H1 (cell line): Measurements from ENCODE around the gene DDX23. TPM values are rescaled to one million over a fixed set of nuclear protein-coding genes. Genes with fewer than 3 reads are reported as not detected.
A peak's percentile ranks its signal among the peaks of the same experiment; 100 is the strongest.

Experiments used
- CTCF ChIA-PET: fragments of 300-600 bp; sonication (Branson Sonifier 250); formaldehyde crosslinking; loops from one replicate; lab custom pipeline; 2021; ENCODE audit not compliant: partially characterized antibody; lab: Charles Lee
- POLR2A ChIA-PET: fragments of 300-600 bp; sonication (Branson Sonifier 250); formaldehyde crosslinking; loops from one replicate; lab custom pipeline; 2021; ENCODE audit warnings: inconsistent platforms; ENCODE audit not compliant: partially characterized antibody; lab: Charles Lee
- DNase-seq, 2 experiments: peaks; one replicate each; pipeline versions ENCODE4 v3.0.0 to v3.0.0-alpha.2; 2010 to 2022; ENCODE audit warnings: low spot score in 2 of 2, low read depth in 1 of 2, mixed read lengths in 1 of 2
- FAIRE-seq: peaks from 2 replicates; lab custom pipeline; 2011; peaks lifted over from hg19 to GRCh38; lab: Jason Lieb, UNC
- H2AFZ ChIP-seq: 2 replicates; pipeline ENCODE4 v1.8.1; 2012; ENCODE audit warnings: low read length, inconsistent platforms
- H2AK5ac ChIP-seq: 2 replicates; pipeline ENCODE4 v1.6.1; 2013; ENCODE audit warnings: low read depth, low read length
- H2BK120ac ChIP-seq: replicated peaks from 2 replicates; pipeline ENCODE3; 2013; ENCODE audit warnings: low read depth, low read length, inconsistent platforms
- H2BK12ac ChIP-seq: 2 replicates; pipeline ENCODE4 v1.6.1; 2013; ENCODE audit warnings: low read depth, low read length
- H2BK15ac ChIP-seq: 2 replicates; pipeline ENCODE4 v1.6.1; 2013; ENCODE audit warnings: low read length
- H2BK20ac ChIP-seq: 2 replicates; pipeline ENCODE4 v1.6.1; 2013; ENCODE audit warnings: low read length
- H2BK5ac ChIP-seq: 2 replicates; pipeline ENCODE4 v1.6.1; 2013; ENCODE audit warnings: low read depth, low read length
- H3K14ac ChIP-seq: 2 replicates; pipeline ENCODE4 v1.6.1; 2013; ENCODE audit warnings: inconsistent platforms; ENCODE audit not compliant: insufficient read length
- H3K18ac ChIP-seq: 2 replicates; pipeline ENCODE4 v1.6.1; 2013; ENCODE audit warnings: low read length; ENCODE audit errors: extremely low read depth
- H3K23ac ChIP-seq: 2 replicates; pipeline ENCODE4 v1.6.1; 2013; ENCODE audit warnings: inconsistent platforms; ENCODE audit not compliant: insufficient read length
- H3K23me2 ChIP-seq: 2 replicates; pipeline ENCODE4 v1.6.1; 2013; ENCODE audit warnings: low read depth, low read length
- H3K27ac ChIP-seq: 2 replicates; pipeline ENCODE4 v1.6.1; 2011; ENCODE audit warnings: low read depth, low read length, inconsistent platforms
- H3K27me3 ChIP-seq, 4 experiments: replicated peaks in 1 of 4; 1 replicate in 1 of 4; 2 replicates in 3 of 4; pipeline versions ENCODE4 v1.6.1 to v1.8.1; 2011 to 2013; ENCODE audit warnings: low read length in 3 of 4, mild to moderate bottlenecking in 3 of 4, inconsistent platforms in 2 of 4, mixed read lengths in 2 of 4, moderate library complexity in 1 of 4; ENCODE audit not compliant: control insufficient read depth in 3 of 4, insufficient read depth in 3 of 4; ENCODE audit errors: extremely low read depth in 1 of 4
- H3K36me3 ChIP-seq, 4 experiments: 2 replicates each; pipeline versions ENCODE4 v1.6.1 to v1.8.1; 2011 to 2013; ENCODE audit warnings: mild to moderate bottlenecking in 4 of 4, low read length in 3 of 4, moderate library complexity in 2 of 4, control low read depth in 1 of 4, inconsistent platforms in 1 of 4; ENCODE audit not compliant: insufficient read depth in 4 of 4, control insufficient read depth in 2 of 4
- H3K4ac ChIP-seq: replicated peaks from 2 replicates; pipeline ENCODE3; 2013; ENCODE audit warnings: low read length, low read depth, mixed read lengths, inconsistent platforms; ENCODE audit not compliant: insufficient read length
- H3K4me1 ChIP-seq, 4 experiments: replicated peaks in 1 of 4; 1 replicate in 1 of 4; 2 replicates in 3 of 4; pipeline versions ENCODE4 v1.6.1 to v1.8.1; 2011 to 2013; ENCODE audit warnings: low read length in 3 of 4, inconsistent platforms in 2 of 4, mixed read lengths in 1 of 4; ENCODE audit not compliant: insufficient read depth in 4 of 4, control insufficient read depth in 3 of 4
- H3K4me2 ChIP-seq, 2 experiments: 2 replicates each; pipeline versions ENCODE4 v1.6.1 to v1.8.1; 2011 to 2013; ENCODE audit warnings: low read depth in 2 of 2, low read length in 2 of 2, control low read depth in 1 of 2, inconsistent platforms in 1 of 2, mild to moderate bottlenecking in 1 of 2; ENCODE audit not compliant: insufficient read depth in 1 of 2
- H3K4me3 ChIP-seq, 4 experiments: fragments of 200-600, 300-600 bp in 1 of 4; sonication (generic), shearing (Covaris generic), sonication (Bioruptor Twin) in 1 of 4; 2 replicates each; pipeline versions ENCODE4 v1.5.1 to v1.8.1; 2011 to 2016; ENCODE audit warnings: low read length in 4 of 4, low read depth in 3 of 4, control low read depth in 2 of 4, inconsistent platforms in 2 of 4, mild to moderate bottlenecking in 2 of 4, mixed read lengths in 1 of 4, moderate library complexity in 1 of 4; ENCODE audit not compliant: insufficient read depth in 2 of 4; ENCODE audit errors: extremely low read depth in 1 of 4
- H3K56ac ChIP-seq: replicated peaks from 2 replicates; pipeline ENCODE3; 2013; ENCODE audit warnings: low read depth, mild to moderate bottlenecking, mixed read lengths, low read length, inconsistent platforms; ENCODE audit not compliant: insufficient read length
- H3K79me1 ChIP-seq: 2 replicates; pipeline ENCODE4 v1.6.1; 2013; ENCODE audit warnings: low read depth, low read length, control low read depth
- H3K79me2 ChIP-seq, 2 experiments: 2 replicates each; pipeline versions ENCODE4 v1.6.1 to v1.8.1; 2012 to 2013; ENCODE audit warnings: low read length in 2 of 2, mild to moderate bottlenecking in 2 of 2, inconsistent platforms in 1 of 2; ENCODE audit not compliant: insufficient read depth in 2 of 2, control insufficient read depth in 1 of 2
- H3K9ac ChIP-seq, 4 experiments: replicated peaks in 1 of 4; 1 replicate in 1 of 4; 2 replicates in 3 of 4; pipeline versions ENCODE4 v1.6.1 to v1.8.1; 2011 to 2013; ENCODE audit warnings: low read depth in 3 of 4, low read length in 3 of 4, control low read depth in 2 of 4, mild to moderate bottlenecking in 2 of 4, moderate library complexity in 2 of 4, inconsistent platforms in 1 of 4; ENCODE audit errors: extremely low read depth in 1 of 4
- H3K9me3 ChIP-seq, 2 experiments: 2 replicates each; pipeline versions ENCODE4 v1.6.1 to v1.8.1; 2012 to 2013; ENCODE audit warnings: mild to moderate bottlenecking in 2 of 2, moderate library complexity in 2 of 2, control low read depth in 1 of 2, inconsistent platforms in 1 of 2, low read depth in 1 of 2, low read length in 1 of 2, mixed read lengths in 1 of 2; ENCODE audit not compliant: insufficient read depth in 2 of 2
- H4K20me1 ChIP-seq, 2 experiments: replicated peaks in 1 of 2; 2 replicates each; pipeline versions ENCODE3 to v1.8.1; 2011 to 2013; ENCODE audit warnings: inconsistent platforms in 2 of 2, low read length in 2 of 2, mild to moderate bottlenecking in 1 of 2; ENCODE audit not compliant: insufficient read depth in 2 of 2, control insufficient read depth in 1 of 2
- H4K5ac ChIP-seq: 2 replicates; pipeline ENCODE4 v1.6.1; 2013; ENCODE audit warnings: low read length, low read depth, mixed read lengths, inconsistent platforms; ENCODE audit not compliant: insufficient read length
- H4K8ac ChIP-seq: 2 replicates; pipeline ENCODE4 v1.8.0; 2013; ENCODE audit warnings: mild to moderate bottlenecking, moderate library complexity, low read length, inconsistent platforms; ENCODE audit not compliant: insufficient read depth; ENCODE audit errors: extremely low read depth
- H4K91ac ChIP-seq: replicated peaks from 2 replicates; pipeline ENCODE3; 2013; ENCODE audit warnings: low read length, mixed read lengths, inconsistent platforms; ENCODE audit not compliant: insufficient read length
- RBBP5 ChIP-seq: IDR thresholded peaks from 2 replicates; pipeline ENCODE4 v1.7.1; 2012; ENCODE audit warnings: low read depth, mild to moderate bottlenecking, inconsistent platforms, low read length, moderate library complexity, borderline replicate concordance
- RNF2 ChIP-seq: fragments of 200-900, 300-1000 bp; sonication (generic); IDR thresholded peaks from 2 replicates; pipeline ENCODE4 v1.7.1; 2016; ENCODE audit warnings: borderline replicate concordance, low read depth, mild to moderate bottlenecking, antibody characterized with exemption, low read length; ENCODE audit not compliant: poor library complexity, severe bottlenecking; ENCODE audit errors: missing control alignments
- WGBS, 2 experiments: shearing (Covaris generic) in 1 of 2; methylation state at CpG; one replicate each; pipeline versions ENCODE4 v1.1.6 to v1.1.7; 2013 to 2015; ENCODE audit warnings: low lambda C conversion rate in 2 of 2, mixed read lengths in 2 of 2, inconsistent platforms in 1 of 2, low coverage in 1 of 2, missing lambda C conversion rate in 1 of 2; ENCODE audit not compliant: insufficient replicate concordance in 2 of 2, insufficient coverage in 1 of 2, insufficient read length in 1 of 2; ENCODE audit errors: extremely low coverage in 1 of 2, missing lambda C conversion rate in 1 of 2; 5-methylcytosine and 5-hydroxymethylcytosine counted together
- polyA plus RNA-seq, 7 experiments: library from polyadenylated mRNA; depleted of rRNA in 3 of 7; stranded (reverse) in 5 of 7; unstranded in 2 of 7; fragments of >200 nt in 5 of 7; fragments of 200-250 nt in 2 of 7; gene quantifications; 1 replicate in 5 of 7; 2 replicates in 1 of 7; 4 replicates in 1 of 7; pipeline versions ENCODE4 v1.2.1 to v1.2.3, GENCODE V29; 2011 to 2013; ENCODE audit warnings: missing spikeins in 2 of 7, mixed read lengths in 2 of 7
- total RNA-seq: library from RNA; stranded (reverse); fragmentation: NEBNext Ultra II Directional; extraction: Animal tissue kit (Norgen Biotek cat#: 25700); gene quantifications from 2 replicates; pipeline ENCODE4 v1.2.1, GENCODE V29; 2021
- TF ChIP-seq, protein P1 (sequence below): IDR thresholded peaks from 2 replicates; pipeline ENCODE4 v1.6.1; 2011; ENCODE audit warnings: low read length, improper control_type of control experiment

Gene DDX23
- total and polyA plus RNA-seq, 2 of the 8 experiments (the other 6 are each of a cell fraction or from before 2014, with no cell fraction given), result 43.5 to 107 TPM

DNA sequence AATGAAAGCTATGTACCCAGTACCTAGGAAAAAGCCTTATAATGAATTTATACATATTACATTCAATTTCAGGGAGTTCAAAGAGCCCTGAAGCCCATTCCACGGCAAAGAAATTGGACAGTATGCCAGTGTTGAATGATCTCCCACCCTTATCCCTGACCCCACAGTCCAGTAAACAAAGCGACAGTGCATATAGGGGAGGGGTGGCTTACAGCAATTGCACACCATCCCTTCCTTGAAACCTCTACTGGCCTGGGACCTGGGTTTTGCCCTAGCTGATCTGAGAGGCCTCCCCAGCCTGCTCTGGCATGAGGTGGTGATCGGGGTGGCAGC lies 31.0 kb upstream of the DDX23 start:
- FAIRE-seq, result no peak
- no peak overlapping the region for H2AFZ ChIP-seq

More for the DNA sequence above, 31.0 kb upstream of the DDX23 start:
- Histone ChIP-seq H3K79me2 (no peaks in the 10 kb centered on the region), H3K9ac (0 out of 7 replicates have a peak overlapping the region, but pooled peaks of 2 of the 4 experiments have one; percentile 0 to 4), H2BK15ac (no peak overlapping the region), H2AK5ac (no peak overlapping the region), H3K4me1 (peaks cover 15 to 25% (median 19%) of the 10 kb centered on the region in 4 experiments), H3K36me3 (no peaks in the 10 kb centered on the region), H2BK20ac (no peak overlapping the region), H3K79me1 (no peaks in the 10 kb centered on the region), H2BK12ac (peak overlapping the region; percentile 2; the same call in 1 of the 2 replicates), H2BK5ac (peak overlapping the region; percentile 92; the same call in 1 of the 2 replicates), H3K4me2 (peak overlapping the region; percentile 62 to 77), H3K27ac (no peak overlapping the region), H3K56ac (no peak overlapping the region), H3K23ac (no peak overlapping the region), H4K20me1 (no peaks in the 10 kb centered on the region), H3K4me3 (peak overlapping the region in 3 of 4 experiments; percentile 7 to 26 (median 18); a peak in 3 of 8 replicates), H3K14ac (no peak overlapping the region), H3K9me3 (no peaks in the 10 kb centered on the region), H3K27me3 (no peaks in the 10 kb centered on the region), H4K5ac (peak overlapping the region; percentile 14), H3K18ac (peak overlapping the region; percentile 12; the same call in 1 of the 2 replicates), H4K8ac (no peak overlapping the region), H3K4ac (no peak overlapping the region), H4K91ac (no peak overlapping the region), H3K23me2 (no peaks in the 10 kb centered on the region; the same call in none of the 2 replicates), H2BK120ac (no peak overlapping the region)
- POLR2A ChIA-PET, result interaction anchor here (0.8 to 23.7 kb wide), 8 partner anchors 9 to 135 kb away, joined by 3 to 651 read pairs (median 5); partner anchors contain the start of genes DDX23, FKBP11 and RND1
- 80% methylated on average over 3 of the region's 3 CpGs; no CpG with 5 or more reads in 1 of the 2 experiments for WGBS, 2 experiments
- no peak for DNase-seq
- no peak for TF ChIP-seq RNF2
- 0 out of 2 replicates have a peak, but pooled peaks have one; percentile 8 for TF ChIP-seq RBBP5
- TF ChIP-seq, protein P1, sequence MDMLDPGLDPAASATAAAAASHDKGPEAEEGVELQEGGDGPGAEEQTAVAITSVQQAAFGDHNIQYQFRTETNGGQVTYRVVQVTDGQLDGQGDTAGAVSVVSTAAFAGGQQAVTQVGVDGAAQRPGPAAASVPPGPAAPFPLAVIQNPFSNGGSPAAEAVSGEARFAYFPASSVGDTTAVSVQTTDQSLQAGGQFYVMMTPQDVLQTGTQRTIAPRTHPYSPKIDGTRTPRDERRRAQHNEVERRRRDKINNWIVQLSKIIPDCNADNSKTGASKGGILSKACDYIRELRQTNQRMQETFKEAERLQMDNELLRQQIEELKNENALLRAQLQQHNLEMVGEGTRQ, result no peak
- CTCF ChIA-PET, result interaction anchor here (0.9 to 20.7 kb wide), 11 partner anchors 8 to 113 kb away, joined by 3 to 678 read pairs (median 5); partner anchors contain the start of genes DDX23, RND1 and WNT10B
